ENCODE results near the gene GAS2L1. TPM values are rescaled to one million over a fixed set of nuclear protein-coding genes. Genes with fewer than 3 reads are reported as not detected.

Gene GAS2L1
- polyA plus RNA-seq: 1 to 10 TPM in 1 of 3 donors, under 1 TPM in 1, not detected in 1; 0.26 to 1.2 TPM

DNA sequence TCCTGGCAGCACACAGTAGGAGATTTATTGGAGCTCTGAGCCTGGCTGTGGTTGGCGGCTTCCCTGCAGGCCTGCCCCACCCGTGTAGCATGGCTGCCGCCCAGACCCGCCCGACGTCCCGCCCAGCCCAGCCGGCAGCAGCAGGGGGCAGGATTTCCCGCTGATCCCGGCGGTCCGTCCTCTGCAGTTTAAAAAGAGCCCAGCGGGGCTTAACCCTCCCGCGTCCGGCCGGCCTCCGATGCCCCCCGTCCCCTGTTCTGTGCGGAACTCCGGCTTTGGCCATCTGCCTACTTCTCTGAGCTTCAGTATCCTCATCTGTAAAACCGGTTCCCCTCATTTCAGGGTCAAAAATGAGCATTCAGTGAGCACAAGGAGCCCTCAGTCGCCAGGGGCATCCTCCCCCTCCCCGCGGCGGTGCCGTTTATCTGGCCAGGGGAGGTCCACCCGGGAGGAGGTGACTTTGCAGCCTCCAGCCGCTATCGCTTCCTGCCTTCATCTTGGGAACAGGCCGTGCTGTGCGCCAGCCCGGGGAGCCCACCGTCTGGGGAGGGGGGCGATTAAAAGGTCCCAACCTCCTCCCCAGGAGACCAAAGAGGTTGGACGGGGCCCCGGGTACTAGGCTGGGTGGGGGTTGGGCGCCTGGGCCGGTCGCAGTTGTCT lies at the start of gene GAS2L1:
Gene GAS2L1, plus strand, starts transcription at position 476 of the 660 bp plus-strand sequence. CDS start 1,456 bp downstream, outside the sequence.
- no peaks in the 10 kb centered on the region for H3K9me3 Mint-ChIP-seq

DNA sequence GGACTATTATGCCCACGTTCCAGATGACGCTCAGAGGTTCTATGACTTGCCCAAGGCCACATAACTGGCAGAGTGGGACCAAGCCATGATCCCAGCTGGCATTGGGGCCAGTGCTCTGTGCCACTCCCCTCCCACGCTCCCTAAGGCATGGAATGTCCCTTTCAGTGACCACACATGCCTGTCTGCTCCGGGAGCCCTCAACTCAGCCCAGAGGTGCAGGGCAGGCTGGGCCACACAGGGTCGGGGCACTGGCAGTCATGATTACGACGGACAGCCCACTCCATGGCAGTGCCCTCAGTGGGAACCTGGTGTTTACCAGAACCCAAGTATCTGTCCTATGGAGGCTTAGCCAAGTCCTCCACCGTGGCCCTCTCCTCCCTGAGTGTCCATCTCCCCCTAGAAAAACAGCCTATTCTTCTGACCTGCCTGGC lies 48.7 kb upstream of the GAS2L1 start:
- H3K4me1 Mint-ChIP-seq: no peaks in the 10 kb centered on the region
- H3K27me3 Mint-ChIP-seq (ENCODE audit: low read depth in 3 of 3): peaks cover 0 to 2% (median 0%) of the 10 kb centered on the region in 3 donors
- H3K27ac Mint-ChIP-seq: no peak overlapping the region
- no peak for DNase-seq
- no peaks in the 10 kb centered on the region for H3K36me3 Mint-ChIP-seq
- H3K4me3 Mint-ChIP-seq: no peak overlapping the region
- H3K9me3 Mint-ChIP-seq: no peaks in the 10 kb centered on the region

More for the DNA sequence above, at the start of gene GAS2L1:
- no peak within 1 kb of the TSS for H3K27ac Mint-ChIP-seq
- DNase-seq: no peak
- H3K4me3 Mint-ChIP-seq: peak within 1 kb of the TSS; percentile 75 to 85 (median 80)
- peaks cover 8 to 14% (median 8%) of the 10 kb centered on the region in 3 donors for H3K27me3 Mint-ChIP-seq (ENCODE audit: low read depth in 3 of 3)
- H3K4me1 Mint-ChIP-seq: peaks cover 9 to 14% of the 10 kb centered on the region in 2 donors
- H3K36me3 Mint-ChIP-seq: peaks cover 0 to 2% (median 0%) of the 10 kb centered on the region in 3 donors

DNA sequence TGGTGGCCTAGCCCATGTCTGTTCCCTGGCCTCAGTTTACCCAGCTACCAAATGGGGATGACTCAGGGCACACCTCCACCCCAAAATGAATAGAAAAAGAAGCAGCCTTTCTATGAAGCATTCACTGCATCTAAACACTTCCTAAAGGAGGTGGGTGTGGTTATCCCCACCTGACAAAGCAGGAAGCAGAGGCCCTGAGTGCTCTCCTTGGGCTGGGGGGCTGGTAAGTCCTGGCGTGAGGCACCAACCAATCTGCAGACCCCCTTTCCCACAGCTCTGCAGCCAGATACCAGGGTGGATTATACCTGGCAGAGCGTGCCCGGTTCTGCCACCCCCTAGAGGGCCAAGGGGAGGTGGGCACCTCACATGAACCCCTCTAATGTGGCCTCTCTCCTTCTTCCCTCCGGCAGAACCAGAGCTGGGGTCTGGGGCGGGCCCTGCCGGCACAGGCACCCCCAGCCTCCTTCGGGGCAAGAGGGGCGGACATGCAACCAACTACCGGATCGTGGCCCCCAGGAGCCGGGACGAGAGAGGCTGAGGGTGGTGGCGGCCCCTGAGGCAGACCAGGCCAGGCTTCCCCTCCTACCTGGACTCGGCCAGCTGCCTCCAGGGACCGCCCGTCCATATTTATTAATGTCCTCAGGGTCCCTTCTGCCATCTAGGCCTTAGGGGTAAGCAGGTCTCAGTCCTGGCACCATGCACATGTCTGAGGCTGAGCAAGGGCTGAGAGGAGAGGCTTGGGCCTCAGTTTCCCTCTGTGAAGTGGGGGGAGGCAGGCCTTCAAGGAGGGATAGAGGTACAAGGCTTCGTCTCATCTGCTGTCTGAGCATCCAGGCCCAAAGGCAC lies 47.8 kb upstream of the GAS2L1 start:
- H3K4me1 Mint-ChIP-seq: no peaks in the 10 kb centered on the region
- no peak overlapping the region for H3K27ac Mint-ChIP-seq
- H3K27me3 Mint-ChIP-seq (ENCODE audit: low read depth in 3 of 3): no peaks in the 10 kb centered on the region
- H3K9me3 Mint-ChIP-seq: no peaks in the 10 kb centered on the region
- H3K4me3 Mint-ChIP-seq: no peak overlapping the region
- DNase-seq: no peak
- H3K36me3 Mint-ChIP-seq: no peaks in the 10 kb centered on the region

DNA sequence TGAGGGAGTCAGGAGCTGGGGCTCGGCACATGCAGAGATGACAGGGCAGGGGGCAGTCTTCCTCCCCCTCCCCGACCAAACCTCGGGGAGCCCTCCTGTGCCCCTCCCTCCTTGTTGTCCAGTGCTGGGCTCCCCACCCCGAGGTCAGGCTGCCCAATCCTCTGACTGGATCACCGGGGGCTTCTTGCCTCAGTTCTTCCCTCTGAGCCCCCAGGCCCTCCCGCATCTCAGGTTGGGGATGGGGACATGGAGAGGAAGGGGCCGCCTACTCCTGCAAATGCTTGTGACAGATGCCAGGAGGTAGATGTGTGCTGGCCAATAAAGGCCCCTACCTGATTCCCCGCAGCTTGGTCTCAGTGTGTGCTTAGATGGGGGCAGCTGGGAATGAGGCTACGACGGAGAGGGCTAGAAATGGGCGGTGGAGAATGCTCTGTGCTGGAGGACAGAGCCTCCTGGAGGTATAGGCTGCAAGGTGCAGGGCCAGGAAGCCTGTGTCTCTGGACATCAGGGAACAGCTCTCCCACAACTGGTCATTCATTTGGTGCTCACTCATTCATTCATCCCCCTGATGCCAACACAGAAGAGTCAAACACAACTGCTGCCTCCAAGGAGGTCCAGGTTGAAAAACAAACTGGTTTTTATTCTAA lies 47.1 kb upstream of the GAS2L1 start:
- Mint-ChIP-seq H3K9me3 (no peaks in the 10 kb centered on the region), H3K4me1 (no peaks in the 10 kb centered on the region), H3K4me3 (no peak overlapping the region), H3K36me3 (no peaks in the 10 kb centered on the region), H3K27ac (no peak overlapping the region), H3K27me3 (ENCODE audit: low read depth in 3 of 3) (no peaks in the 10 kb centered on the region)
- DNase-seq: no peak

DNA sequence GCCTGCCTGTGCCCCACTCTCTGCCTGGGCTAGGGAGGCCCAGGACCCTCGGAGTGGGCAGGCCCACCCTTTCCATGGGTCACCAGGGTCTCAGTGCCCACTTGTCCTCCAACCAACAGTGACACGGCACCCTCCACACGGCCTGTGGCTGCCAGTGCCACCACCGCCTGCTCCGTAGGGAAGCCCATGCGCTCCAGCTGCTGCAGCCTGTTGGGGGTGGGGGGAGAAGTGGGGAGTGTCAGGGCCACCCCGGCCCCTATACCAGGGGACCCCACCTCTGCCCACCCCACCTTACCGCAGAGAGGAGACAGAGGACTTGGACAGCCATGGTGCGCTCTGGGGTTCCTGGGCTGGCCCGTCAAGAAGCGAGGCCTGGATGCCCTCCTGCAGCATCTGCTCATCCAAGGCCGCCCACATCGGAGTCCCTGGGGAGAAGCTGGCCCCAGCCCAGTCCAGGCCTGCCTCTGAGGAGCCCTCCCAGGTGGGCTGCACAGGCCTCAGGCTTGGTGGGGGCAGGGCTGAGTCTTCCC lies 46.4 kb upstream of the GAS2L1 start:
- Mint-ChIP-seq H3K9me3 (no peaks in the 10 kb centered on the region), H3K27me3 (ENCODE audit: low read depth in 3 of 3) (no peaks in the 10 kb centered on the region), H3K36me3 (no peaks in the 10 kb centered on the region), H3K27ac (no peak overlapping the region), H3K4me3 (no peak overlapping the region), H3K4me1 (no peaks in the 10 kb centered on the region)
- no peak for DNase-seq

DNA sequence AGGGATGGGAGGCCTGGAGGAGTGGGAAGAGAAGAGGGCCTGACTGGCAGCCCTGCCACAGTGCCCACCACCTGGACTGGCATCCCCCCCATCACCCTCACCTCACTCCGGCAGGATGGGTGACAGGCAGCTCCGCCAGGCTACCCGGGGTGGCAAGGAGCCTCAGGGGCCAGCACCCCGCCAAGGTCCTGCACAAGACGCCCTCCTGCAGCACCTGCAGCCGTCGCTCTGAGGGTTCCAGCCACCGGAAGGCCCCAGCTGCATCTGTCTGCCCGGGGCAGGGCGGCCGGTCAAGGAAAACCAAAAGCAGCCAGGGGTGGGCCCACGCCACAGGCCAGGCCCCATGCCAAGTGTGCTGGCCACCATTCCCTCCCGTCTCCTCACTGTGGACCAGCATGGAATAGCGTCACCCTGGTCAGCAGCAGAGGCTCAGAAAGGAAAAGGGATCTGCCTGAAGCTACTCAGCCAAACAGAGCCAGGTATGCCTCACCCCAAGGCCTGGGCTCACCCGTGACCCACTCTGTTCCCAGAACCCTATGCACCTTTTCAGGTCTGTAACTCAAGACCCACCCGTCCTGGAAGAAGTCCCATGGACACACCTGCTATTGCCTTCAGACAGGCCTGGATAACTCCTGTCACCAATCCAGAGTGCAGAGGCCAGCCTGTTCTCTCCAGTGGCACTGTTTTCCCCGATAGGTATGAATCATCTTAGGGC lies 45.7 kb upstream of the GAS2L1 start:
- Mint-ChIP-seq H3K4me1 (no peaks in the 10 kb centered on the region), H3K36me3 (no peaks in the 10 kb centered on the region), H3K9me3 (no peaks in the 10 kb centered on the region), H3K27me3 (ENCODE audit: low read depth in 3 of 3) (no peaks in the 10 kb centered on the region), H3K4me3 (no peak overlapping the region), H3K27ac (no peak overlapping the region)
- DNase-seq: no peak

DNA sequence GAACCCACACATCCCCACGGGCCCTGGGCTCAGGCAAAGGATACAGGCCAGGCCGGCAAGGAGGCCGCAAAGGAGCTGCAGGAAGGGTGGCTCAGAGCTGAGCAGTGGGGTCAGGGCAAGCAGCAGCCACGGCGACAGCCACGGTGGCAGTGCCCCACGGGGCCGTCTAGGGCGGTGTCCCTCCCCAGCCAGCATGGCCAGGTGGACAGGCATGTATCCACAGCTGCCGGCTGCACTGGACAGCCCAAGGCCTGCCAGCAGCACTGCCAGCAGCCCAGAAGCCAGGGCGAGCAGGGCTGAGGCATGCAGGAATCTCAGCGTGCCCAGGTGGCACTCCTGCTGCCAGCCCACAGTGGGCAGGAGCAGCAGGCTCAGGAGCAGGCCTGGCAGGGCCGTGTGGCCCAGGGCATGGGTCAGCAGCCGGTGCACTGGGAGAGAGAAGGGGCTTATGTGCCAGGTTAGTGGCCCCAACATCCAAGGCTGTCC lies 42.6 kb upstream of the GAS2L1 start:
- Mint-ChIP-seq H3K27me3 (ENCODE audit: low read depth in 3 of 3) (peaks cover 6 to 8% (median 7%) of the 10 kb centered on the region in 3 donors), H3K4me3 (no peak overlapping the region), H3K9me3 (no peaks in the 10 kb centered on the region), H3K27ac (no peak overlapping the region), H3K36me3 (peaks cover 0 to 5% (median 0%) of the 10 kb centered on the region in 3 donors), H3K4me1 (peaks cover 19 to 20% of the 10 kb centered on the region in 2 donors)
- DNase-seq: no peak

DNA sequence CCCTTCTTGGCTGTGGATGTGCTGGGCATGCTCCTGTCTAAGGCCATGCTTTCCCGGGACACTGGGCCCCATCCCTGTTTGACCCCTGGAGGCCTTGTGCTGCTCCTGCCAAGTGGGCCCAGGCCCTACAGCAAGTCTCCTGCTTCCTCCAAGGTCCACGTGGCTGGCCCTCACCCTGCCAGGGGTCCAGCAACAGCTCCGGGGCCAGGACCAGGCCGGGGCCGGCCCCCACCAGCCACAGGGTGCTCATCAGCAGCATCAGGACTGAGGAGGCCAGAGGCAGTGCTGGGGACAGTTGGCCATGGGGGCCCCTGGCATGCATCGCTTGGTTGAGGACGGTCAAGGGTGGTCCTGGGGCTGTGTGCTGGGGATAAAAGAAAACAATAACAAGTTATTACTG lies 41.1 kb upstream of the GAS2L1 start:
- Mint-ChIP-seq H3K27me3 (ENCODE audit: low read depth in 3 of 3) (peaks cover 9% of the 10 kb centered on the region in 3 donors), H3K4me3 (no peak overlapping the region), H3K27ac (no peak overlapping the region), H3K9me3 (no peaks in the 10 kb centered on the region), H3K36me3 (peaks cover 0 to 5% (median 3%) of the 10 kb centered on the region in 3 donors), H3K4me1 (peaks cover 33 to 35% of the 10 kb centered on the region in 2 donors)
- DNase-seq: no peak

DNA sequence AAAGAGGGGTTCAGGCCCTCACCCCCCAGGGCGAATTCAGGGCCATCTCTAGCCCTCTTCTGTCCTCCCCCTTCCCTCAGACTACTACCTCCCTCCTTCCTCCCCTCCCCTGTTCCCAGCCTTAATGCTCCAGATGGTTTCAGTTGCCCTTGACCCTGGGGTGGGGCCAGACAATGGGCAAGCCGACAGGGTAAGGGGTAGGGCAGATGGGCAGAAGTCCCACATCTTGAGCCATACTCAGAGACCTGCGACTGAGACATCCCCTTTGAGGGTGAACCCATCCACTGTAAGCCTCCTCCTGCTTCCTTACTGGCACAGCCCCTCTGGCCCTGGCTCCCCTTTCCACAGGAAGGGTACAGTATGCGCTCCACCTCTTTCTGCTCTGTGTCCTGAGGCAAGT lies 40.5 kb upstream of the GAS2L1 start:
- peaks cover 40 to 41% of the 10 kb centered on the region in 2 donors for H3K4me1 Mint-ChIP-seq
- no peak overlapping the region for H3K27ac Mint-ChIP-seq

DNA sequence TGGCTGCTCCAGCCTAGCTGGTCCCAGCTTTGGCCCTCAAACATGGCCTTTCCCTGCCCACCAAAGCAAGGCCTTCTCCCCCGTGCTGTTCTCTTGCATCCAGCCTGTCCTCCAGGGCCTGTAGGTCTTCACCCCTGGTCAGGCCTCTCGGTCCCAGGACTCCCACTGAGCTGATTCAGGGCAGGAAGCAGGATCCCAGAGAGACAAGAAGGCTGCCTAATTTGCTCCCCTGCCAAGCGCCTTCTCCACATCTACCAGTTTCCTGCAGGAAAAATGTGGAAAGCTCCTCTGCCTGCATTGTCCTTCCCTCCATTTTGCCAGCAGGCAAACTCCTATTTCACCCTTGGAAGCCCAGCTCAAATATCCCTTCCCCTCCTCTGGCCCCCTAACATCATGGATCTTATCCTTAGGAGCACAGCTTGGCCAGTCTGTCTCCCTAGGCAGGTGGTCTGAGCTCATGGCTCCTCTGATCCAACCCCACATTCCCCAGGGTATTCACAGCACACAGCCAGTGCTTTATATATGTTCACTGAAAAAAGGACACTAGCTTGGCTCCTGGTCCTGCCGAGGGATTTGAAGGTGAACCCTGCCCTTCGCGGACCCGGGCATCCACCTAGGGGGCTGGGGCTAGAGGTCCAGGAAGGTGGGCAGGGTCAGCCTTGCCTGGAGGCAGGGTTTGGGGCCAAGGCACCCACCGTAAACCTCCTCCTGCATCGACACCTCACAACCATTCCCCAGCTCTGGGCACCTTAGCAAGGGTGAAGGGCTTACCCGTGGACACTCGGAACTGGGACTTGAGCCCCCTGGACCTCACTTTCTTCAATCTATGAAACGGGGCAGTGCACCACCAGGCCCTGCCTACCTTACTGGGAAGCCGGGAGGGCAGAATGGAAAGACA lies 39.6 kb upstream of the GAS2L1 start:
- no peak for DNase-seq
- Mint-ChIP-seq H3K27ac (peak overlapping the region; percentile 39 to 99 (median 80)), H3K36me3 (peaks cover 0 to 10% (median 5%) of the 10 kb centered on the region in 3 donors), H3K27me3 (ENCODE audit: low read depth in 3 of 3) (peaks cover 9% of the 10 kb centered on the region in 3 donors), H3K4me3 (peak overlapping the region; percentile 94 to 99 (median 94)), H3K4me1 (peaks cover 49 to 50% of the 10 kb centered on the region in 2 donors), H3K9me3 (no peaks in the 10 kb centered on the region)

More for the DNA sequence above, 40.5 kb upstream of the GAS2L1 start:
- Mint-ChIP-seq H3K27me3 (ENCODE audit: low read depth in 3 of 3) (peaks cover 9% of the 10 kb centered on the region in 3 donors), H3K4me3 (no peak overlapping the region), H3K9me3 (no peaks in the 10 kb centered on the region), H3K36me3 (peaks cover 0 to 7% (median 5%) of the 10 kb centered on the region in 3 donors)
- DNase-seq: no peak

DNA sequence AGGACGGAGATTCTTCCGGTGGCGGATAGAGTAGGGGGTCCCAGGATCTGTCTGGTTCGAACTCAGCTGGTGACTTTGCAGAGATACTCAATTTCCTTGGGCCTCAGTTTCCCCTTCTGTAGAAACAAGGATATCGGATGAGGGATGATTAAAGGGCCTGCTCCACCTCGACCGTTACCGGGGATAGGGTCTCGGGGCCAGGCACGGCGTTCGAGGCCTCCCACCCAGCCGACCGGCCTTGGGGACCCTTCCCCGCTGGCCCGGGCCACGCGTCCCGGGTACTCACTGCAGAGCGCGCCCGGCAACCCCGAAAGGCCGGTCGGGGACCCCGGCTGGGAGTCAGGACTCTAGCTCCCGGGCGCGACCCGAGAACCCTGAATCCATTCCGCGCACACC lies 39.0 kb upstream of the GAS2L1 start:
- DNase-seq: no peak
- Mint-ChIP-seq H3K36me3 (peaks cover 0 to 14% (median 5%) of the 10 kb centered on the region in 3 donors), H3K4me3 (peak overlapping the region; percentile 94 to 99 (median 94)), H3K27me3 (ENCODE audit: low read depth in 3 of 3) (peaks cover 9% of the 10 kb centered on the region in 3 donors), H3K27ac (peak overlapping the region; percentile 39 to 99 (median 96)), H3K4me1 (peaks cover 55 to 56% of the 10 kb centered on the region in 2 donors), H3K9me3 (no peaks in the 10 kb centered on the region)

DNA sequence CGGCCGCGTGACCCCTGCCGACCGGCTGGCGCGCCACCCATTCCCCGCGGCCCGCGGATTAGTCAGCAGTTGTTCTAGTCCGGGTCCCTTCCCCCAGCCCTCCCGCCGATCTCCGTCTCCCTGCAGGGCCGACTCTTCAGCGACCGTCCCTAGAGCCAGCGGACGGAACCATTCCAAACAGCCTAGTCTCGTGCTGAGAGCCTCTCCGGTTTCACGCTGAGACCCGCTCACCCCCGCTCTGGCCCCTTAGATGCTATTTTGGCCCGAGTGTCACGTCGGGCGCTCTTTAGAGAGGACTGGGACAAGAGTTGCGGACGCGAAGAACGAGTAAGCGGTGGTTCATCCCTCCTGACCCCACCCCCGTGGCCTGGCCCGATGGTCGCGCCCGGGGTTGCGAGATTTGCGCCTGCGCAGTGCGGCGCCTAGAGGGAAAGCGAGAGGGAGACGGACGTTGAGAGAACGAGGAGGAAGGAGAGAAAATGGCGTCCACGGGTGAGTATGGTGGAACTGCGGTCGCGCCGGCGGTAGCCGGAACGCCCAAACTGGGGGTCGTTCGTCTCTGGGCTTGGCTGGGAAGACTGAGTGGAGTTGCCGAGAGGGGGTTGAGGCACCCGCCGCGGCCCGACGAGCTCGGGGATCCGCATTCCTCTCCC lies 38.5 kb upstream of the GAS2L1 start, which contains the start of the genes EWSR1 and RHBDD3:
Gene EWSR1, plus strand, starts transcription at position 411 of the 653 bp plus-strand sequence. Its CDS starts 69 bp downstream, at position 480.
Gene RHBDD3, minus strand, starts transcription at position 124 of the 653 bp plus-strand sequence. CDS start 2,355 bp downstream, outside the sequence.
- Mint-ChIP-seq H3K9me3 (no peaks in the 10 kb centered on the region), H3K36me3 (peaks cover 0 to 15% (median 8%) of the 10 kb centered on the region in 3 donors), H3K27ac (peak within 1 kb of the TSS; percentile 95 to 99 (median 96)), H3K4me3 (peak within 1 kb of the TSS; percentile 94 to 99 (median 94)), H3K27me3 (ENCODE audit: low read depth in 3 of 3) (peaks cover 9% of the 10 kb centered on the region in 3 donors), H3K4me1 (peaks cover 60 to 61% of the 10 kb centered on the region in 2 donors)
- DNase-seq: peak; percentile 98 to 99 (median 99)

All from immature natural killer cell (primary cell).